Neural cell (in vitro differentiated cells): ENCODE measurements around the gene UGT1A4.

ENCODE experiments used
- CTCF ChIP-seq: fragments of 450-650 bp; IDR thresholded peaks from 2 replicates; pipeline ENCODE4 v1.5.1; 2014; ENCODE audit warnings: antibody characterized with exemption, mild to moderate bottlenecking, moderate library complexity; ENCODE audit not compliant: poor library complexity, severe bottlenecking
- EP300 ChIP-seq: fragments of 450-650 bp; conservative IDR thresholded peaks from 2 replicates; pipeline ENCODE4 v1.6.1; 2014; ENCODE audit warnings: antibody characterized with exemption, mild to moderate bottlenecking, moderate library complexity; ENCODE audit not compliant: poor library complexity, severe bottlenecking
- EZH2 ChIP-seq: fragments of 200-600, 300-800 bp; shearing (Covaris generic), sonication (generic); IDR thresholded peaks from 2 replicates; pipeline ENCODE4 v1.6.1; 2014; ENCODE audit warnings: antibody characterized with exemption, low read length, borderline replicate concordance, mild to moderate bottlenecking; ENCODE audit not compliant: insufficient read depth, poor library complexity, severe bottlenecking
- POLR2AphosphoS5 ChIP-seq: IDR thresholded peaks from 2 replicates; pipeline ENCODE4 v1.6.1; 2012
- RAD21 ChIP-seq: fragments of 450-650 bp; conservative IDR thresholded peaks from 2 replicates; pipeline ENCODE4 v1.6.1; 2014; ENCODE audit warnings: antibody characterized with exemption, mild to moderate bottlenecking, moderate library complexity
- SMC3 ChIP-seq: fragments of 450-650 bp; conservative IDR thresholded peaks from 2 replicates; pipeline ENCODE4 v1.6.1; 2014; ENCODE audit warnings: antibody characterized with exemption, mild to moderate bottlenecking, moderate library complexity; ENCODE audit not compliant: poor library complexity

- TF ChIP-seq SMC3 (no peak), CTCF (no peak), RAD21 (no peak), EP300 (no peak), EZH2 (no peak), POLR2AphosphoS5 (no peak)
Measured at GRCh38 chr2:233705911-233706506, 12.5 kb upstream of the UGT1A4 start.
